GM18511 (cell line): ENCODE measurements around the gene PUS10.
"Not testable (repeated sequence)": the region's sequence is repeated elsewhere in the genome, so short reads cannot be mapped to it uniquely, and the experiment has no call there.

Experiments used
- ATAC-seq: cut with Tn5 transposase; IDR thresholded peaks from one replicate; pipeline ENCODE4 v1.9.1; 2021; ENCODE audit warnings: mild to moderate bottlenecking, moderate library complexity; ENCODE audit not compliant: unreplicated experiment

PUS10 gene

GRCh38 chr2:61017556-61018317 is at the start of gene PUS10, which contains the start of gene PEX13:
TSS of gene PUS10 (minus strand) at chr2:61018255. CDS start at chr2:61011890, 6,365 bp downstream.
TSS of gene PEX13 (plus strand) at chr2:61017720. CDS start at chr2:61017760, 40 bp downstream.
- ATAC-seq = peak; percentile 85

GRCh38 chr2:61065714-61066709 is 48.0 kb upstream of the PUS10 start, which contains the start of gene SANBR:
TSS of gene SANBR (plus strand) at chr2:61065871. CDS start at chr2:61070351, 4,480 bp downstream.
- ATAC-seq = peak; percentile 96

- ATAC-seq = no peak
These were observed 41.3 kb upstream of the PUS10 start for GRCh38 chr2:61059382-61059781.

- ATAC-seq = no peak
These were observed 39.5 kb upstream of the PUS10 start for GRCh38 chr2:61057562-61057961.

- no peak for ATAC-seq
These were observed 37.5 kb upstream of the PUS10 start for GRCh38 chr2:61055557-61055956.

- ATAC-seq = no peak
These were observed 27.9 kb upstream of the PUS10 start for GRCh38 chr2:61045999-61046398.

GRCh38 chr2:61045226-61045625 is 27.2 kb upstream of the PUS10 start:
- ATAC-seq = no peak

- no peak for ATAC-seq
These were observed 26.6 kb upstream of the PUS10 start for GRCh38 chr2:61044636-61045035.

- ATAC-seq = no peak
These were observed 24.8 kb upstream of the PUS10 start for GRCh38 chr2:61042807-61043206.

GRCh38 chr2:61036643-61037042 is 18.6 kb upstream of the PUS10 start:
- not testable (repeated sequence) for ATAC-seq

GRCh38 chr2:61034592-61034991 is 16.5 kb upstream of the PUS10 start:
- not testable (repeated sequence) for ATAC-seq

- no peak for ATAC-seq
These were observed 11.5 kb upstream of the PUS10 start for GRCh38 chr2:61029533-61029932.

- no peak for ATAC-seq
These were observed 5.6 kb upstream of the PUS10 start for GRCh38 chr2:61023670-61024069.

- no peak for ATAC-seq
These were observed 3.2 kb upstream of the PUS10 start for GRCh38 chr2:61021228-61021660.

GRCh38 chr2:61018798-61019197 is 743 bp upstream of the PUS10 start:
- no peak for ATAC-seq

GRCh38 chr2:61018318-61018755 is 282 bp upstream of the PUS10 start:
- ATAC-seq = no peak

- peak; percentile 72 for ATAC-seq
These were observed 976 bp downstream of the PUS10 start for GRCh38 chr2:61017003-61017555.

- ATAC-seq = peak; percentile 19
These were observed 1.6 kb downstream of the PUS10 start for GRCh38 chr2:61016392-61017002.

- ATAC-seq = no peak
These were observed 2.1 kb downstream of the PUS10 start for GRCh38 chr2:61015976-61016375.

- ATAC-seq = no peak
These were observed 3.3 kb downstream of the PUS10 start for GRCh38 chr2:61014763-61015162.

GRCh38 chr2:61013382-61013781 is 4.7 kb downstream of the PUS10 start:
- ATAC-seq = no peak
